Left cardiac atrium (tissue), 4 donors: Measurements from ENCODE around the gene HIRA. TPM values are rescaled to one million over a fixed set of nuclear protein-coding genes. Genes with fewer than 3 reads are reported as not detected.

Experiments used
- ATAC-seq, 2 donors: fragments of 200-7000 bp; cut with Tn5 transposase; one replicate each; pipeline ENCODE4 v1.9.1; 2020; ENCODE audit warnings: mild to moderate bottlenecking in 2 of 2, moderate library complexity in 2 of 2
- DNase-seq: peaks from one replicate; pipeline ENCODE4 v3.0.0-alpha.2; 2020
- intact Hi-C, 2 donors: fragments of 100-400 bp; cut with DNase I; formaldehyde crosslinking; loops; one replicate each; pipeline versions ENCODE4 v1.14.1 to v1.15.1; 2022 to 2023
- total RNA-seq, 2 donors: library from RNA; stranded (reverse); fragmentation: NEBNext Ultra II Directional; extraction: Animal tissue kit (Norgen Biotek cat#: 25700); gene quantifications; one replicate each; pipeline ENCODE4 v1.2.1, GENCODE V29; 2021
- donor health status: DM: no; HTN: yes; CAD: no.
- donor health status: DM: no; HTN: yes; CAD: no; lungs with severe emphysema.
- donor health status: DM: yes; HTN: yes; CAD: no.
- donor health status: Dilated cardiomyopathy.

Gene HIRA
- total RNA-seq, 2 donors from 2014 or later: 15.3 to 22.1 TPM

GRCh38 chr22:19422440-19423301, 8.9 kb downstream of the HIRA start:
- no peak for DNase-seq
- no peak for ATAC-seq

GRCh38 chr22:19420321-19420720, 11.2 kb downstream of the HIRA start:
- intact Hi-C loops: no loop called here
- DNase-seq (no peak), ATAC-seq (no peak)

More at GRCh38 chr22:19422440-19423301, 8.9 kb downstream of the HIRA start:
- intact Hi-C loops: no loop called here

DNA sequence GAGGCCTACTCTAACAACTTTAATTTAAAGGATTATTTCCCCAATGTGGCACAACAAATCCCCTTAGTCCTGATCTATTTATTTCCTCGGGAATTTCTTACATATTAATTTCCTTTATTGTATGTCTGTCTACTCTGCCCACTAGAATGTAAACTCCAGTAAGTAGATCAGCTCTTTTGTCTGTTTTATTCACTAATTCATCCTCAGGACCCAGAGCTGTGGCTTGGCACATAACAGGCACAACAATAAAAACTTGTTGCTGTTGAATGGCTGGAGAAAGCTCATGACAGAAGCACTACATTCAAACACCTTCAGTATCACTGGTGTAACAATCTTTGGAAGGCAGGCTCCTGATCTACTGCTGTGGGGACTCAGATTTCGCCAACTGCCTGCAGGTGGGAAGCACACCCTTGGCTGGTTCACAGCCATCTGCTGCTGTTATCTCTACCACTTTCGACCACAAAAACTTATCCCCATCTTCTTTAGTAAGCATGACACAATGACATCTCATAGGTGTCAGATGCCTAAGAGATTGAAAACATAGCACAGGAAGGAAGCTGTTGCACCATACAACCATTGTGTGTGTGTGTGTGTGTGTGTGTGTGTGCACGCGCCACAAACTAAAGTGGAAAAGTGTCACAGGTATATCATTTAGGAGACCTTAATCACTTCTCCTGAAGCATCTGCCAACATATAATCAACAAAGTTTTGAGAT, 11.9 kb downstream of the HIRA start:
- intact Hi-C loops: no loop called here
- DNase-seq: no peak

DNA sequence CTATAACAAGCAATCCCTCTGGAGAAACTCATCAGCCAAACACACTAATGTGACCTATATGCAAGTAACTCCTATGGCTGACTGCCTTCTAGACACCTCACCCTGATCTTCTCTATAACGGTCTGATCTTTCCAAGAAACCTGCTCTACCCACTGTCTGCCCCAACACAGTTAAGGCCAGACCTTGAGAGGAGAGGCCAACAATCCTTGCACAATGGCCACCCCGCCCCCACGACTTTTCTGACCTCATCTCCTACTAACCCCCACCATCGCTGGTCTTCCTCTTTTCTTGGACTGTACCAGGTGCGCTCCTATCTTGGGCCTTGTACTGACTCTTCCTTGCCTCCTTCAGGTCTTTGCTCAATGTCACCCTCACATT, 12.5 kb downstream of the HIRA start:
- intact Hi-C loops: no loop called here
- DNase-seq: no peak
- no peak for ATAC-seq

More for the DNA sequence above, 11.9 kb downstream of the HIRA start:
- ATAC-seq: peak; percentile 34 to 57

DNA sequence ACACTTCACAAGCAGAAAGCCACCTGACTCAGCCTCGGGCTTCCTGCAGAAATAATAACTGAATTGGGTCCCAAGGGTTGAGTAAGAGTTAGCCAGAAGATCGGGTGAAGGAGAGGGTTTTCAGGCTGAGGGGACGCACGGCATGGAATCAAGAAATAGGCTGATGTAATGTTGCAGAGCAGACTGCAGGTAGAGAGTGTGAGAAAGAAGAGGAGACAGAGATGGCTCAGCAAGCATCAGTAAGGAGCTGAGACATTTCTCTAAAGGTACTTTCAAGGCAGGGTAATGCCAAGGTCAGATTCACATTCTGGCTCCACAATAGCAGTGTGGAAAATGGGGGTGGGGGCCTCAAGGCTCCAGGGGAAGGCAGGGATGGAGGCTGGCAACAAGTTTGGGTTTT, 18.6 kb downstream of the HIRA start:
- intact Hi-C loops: no loop called here
- DNase-seq: no peak
- no peak for ATAC-seq

DNA sequence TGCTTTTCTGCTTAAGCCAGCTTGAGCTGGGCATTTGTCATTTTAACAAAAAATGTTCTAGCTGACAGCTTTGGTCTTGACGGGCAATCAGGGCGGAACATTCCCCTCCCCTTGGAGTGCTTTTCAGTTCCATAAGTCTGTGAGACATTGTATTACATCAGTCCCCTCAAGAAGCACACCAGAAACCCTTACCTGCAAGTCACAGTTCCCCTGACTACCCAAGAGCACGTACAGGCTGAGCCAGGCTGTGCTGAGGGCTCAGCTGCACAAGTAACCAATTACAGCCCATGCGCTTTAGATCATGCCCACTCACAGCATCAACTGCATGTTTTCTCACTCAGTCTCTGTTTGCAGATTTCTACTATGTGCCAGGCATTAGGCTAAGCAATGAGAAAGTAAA, 19.1 kb downstream of the HIRA start:
- intact Hi-C loops: no loop called here
- no peak for DNase-seq
- no peak for ATAC-seq

GRCh38 chr22:19411690-19412045, 19.9 kb downstream of the HIRA start:
- DNase-seq (no peak), ATAC-seq (peak; percentile 9 to 26)
- intact Hi-C loops: no loop called here

- intact Hi-C loops: no loop called here
- peak; percentile 59 to 85 for ATAC-seq
- no peak for DNase-seq
Measured at GRCh38 chr22:19410941-19411689, 20.4 kb downstream of the HIRA start.

DNA sequence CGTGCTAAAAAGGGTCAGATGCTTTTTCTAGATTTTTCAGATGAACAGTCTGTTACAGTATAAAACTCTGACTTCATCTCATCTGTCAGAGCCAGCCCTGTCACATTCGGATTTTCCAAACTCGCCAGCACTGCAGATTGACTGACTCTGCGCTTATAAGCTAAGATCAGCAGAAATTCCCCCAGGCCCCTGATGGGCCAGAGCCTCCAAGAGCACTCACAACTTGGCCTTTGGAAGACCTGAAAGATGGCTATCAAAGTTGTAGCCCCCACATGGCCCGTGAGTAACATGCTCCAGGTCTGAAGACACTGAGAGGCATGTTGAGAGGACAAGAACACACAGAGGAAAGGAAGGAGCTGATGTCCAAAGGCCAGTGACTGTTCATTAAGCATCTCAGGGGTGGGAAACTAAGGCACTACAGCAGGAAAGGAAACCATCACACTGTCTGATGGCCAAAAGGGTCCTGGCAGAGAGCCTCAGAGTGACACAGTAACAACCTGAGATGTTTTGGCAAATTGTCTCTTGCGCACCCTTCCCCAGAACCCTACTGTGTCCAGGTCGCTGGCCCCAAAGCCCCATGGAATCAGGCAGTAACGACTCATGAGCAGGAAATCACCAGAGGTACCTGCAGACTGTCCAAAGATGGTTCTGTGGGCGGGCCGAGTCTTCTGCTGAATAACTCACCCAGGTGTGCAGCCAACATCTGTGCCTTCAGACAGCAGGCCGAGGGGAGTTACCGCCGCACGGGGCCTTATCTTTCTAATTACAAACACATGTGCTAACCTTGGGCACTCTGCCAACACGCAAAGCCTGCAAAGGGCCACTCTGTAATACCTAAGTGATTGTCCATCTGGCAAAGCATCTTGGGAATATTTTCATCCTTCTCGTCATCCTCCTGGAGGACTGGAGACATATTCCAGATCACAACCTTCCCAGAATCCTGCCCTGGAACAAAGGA, 23.6 kb downstream of the HIRA start:
- peak in 1 of 2 donors; percentile 12 for ATAC-seq
- peak; percentile 27 for DNase-seq
- intact Hi-C loops: no loop called here

GRCh38 chr22:19406846-19407245, 24.7 kb downstream of the HIRA start:
- DNase-seq (no peak), ATAC-seq (peak; percentile 39 to 40)
- intact Hi-C loops: no loop called here

- intact Hi-C loops: no loop called here
- DNase-seq: no peak
- ATAC-seq: no peak
Measured at GRCh38 chr22:19406281-19406811, 25.2 kb downstream of the HIRA start.

GRCh38 chr22:19405652-19406051, 25.9 kb downstream of the HIRA start:
- ATAC-seq (no peak), DNase-seq (no peak)
- intact Hi-C loops: no loop called here

DNA sequence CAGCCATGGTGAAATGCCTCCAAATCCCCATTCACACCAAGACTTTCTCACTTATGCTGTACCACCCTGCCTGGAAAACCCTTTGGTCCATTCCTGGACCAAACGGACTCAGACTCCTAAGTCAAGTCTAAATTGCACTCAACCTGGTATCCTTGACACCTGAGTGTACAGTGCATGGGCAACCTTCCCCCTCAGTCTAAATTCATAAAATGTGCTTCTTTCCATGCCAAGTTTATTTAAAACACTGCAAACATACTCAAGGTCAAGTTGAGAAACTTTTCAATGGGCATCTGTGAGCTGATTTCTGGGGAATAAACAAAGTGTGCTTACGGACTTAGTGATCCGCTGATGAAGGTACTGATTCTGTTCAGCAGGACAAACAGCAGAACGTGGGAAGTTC, 26.4 kb downstream of the HIRA start:
- DNase-seq (no peak), ATAC-seq (no peak)
- intact Hi-C loops: no loop called here

DNA sequence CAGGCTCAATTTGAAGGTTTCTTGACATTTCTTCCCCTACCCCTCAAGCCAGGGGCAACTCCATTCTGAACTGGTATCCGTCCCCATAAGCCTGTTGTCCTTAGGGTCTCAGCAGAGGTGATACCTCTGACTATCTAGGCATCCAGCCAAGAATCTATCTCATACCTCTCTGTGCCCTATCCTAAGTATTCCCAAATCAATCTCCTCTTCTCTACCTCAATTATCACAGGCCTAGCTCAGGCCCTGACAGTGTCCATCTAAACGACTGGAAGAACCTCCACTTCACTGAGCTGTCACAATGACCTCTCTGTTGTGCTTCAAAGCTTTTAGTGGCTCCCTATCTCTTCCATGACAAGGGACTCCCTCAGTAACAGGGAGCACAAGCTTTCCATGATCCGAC, 26.9 kb downstream of the HIRA start:
- no peak for DNase-seq
- ATAC-seq: no peak
- intact Hi-C loops: no loop called here

- ATAC-seq (no peak), DNase-seq (no peak)
- intact Hi-C loops: no loop called here
Measured at GRCh38 chr22:19402642-19403191, 28.8 kb downstream of the HIRA start.

GRCh38 chr22:19401483-19401882, 30.1 kb downstream of the HIRA start:
- DNase-seq (no peak), ATAC-seq (no peak)
- intact Hi-C loops: no loop called here

DNA sequence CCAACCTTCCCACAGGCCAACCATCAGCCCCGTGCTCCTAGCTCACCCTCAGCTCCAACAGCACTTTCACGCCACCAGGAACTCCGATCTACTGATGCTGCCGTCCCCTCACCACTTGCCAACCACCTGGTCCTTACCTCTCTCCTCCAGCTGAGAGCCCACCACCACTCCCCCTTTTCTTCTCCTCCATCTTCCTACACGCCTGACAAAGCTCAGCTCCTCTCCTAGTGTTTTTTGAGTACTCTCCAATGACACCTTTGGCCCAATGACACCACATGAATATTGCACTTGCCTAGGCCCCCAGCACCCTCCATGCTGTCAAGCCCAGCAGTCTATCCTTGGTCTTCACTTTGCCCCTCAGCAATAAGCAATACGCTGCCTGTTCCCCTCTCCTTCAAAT, 30.7 kb downstream of the HIRA start:
- DNase-seq (no peak), ATAC-seq (no peak)
- intact Hi-C loops: no loop called here

GRCh38 chr22:19398652-19399051, 32.9 kb downstream of the HIRA start:
- DNase-seq: no peak
- ATAC-seq: no peak
- intact Hi-C loops: no loop called here
